HFFc6 (cell line): Measurements from ENCODE around the gene DENND1A. TPM values are rescaled to one million over a fixed set of nuclear protein-coding genes. Genes with fewer than 3 reads are reported as not detected.

Source experiments
- DNase-seq: peaks from one replicate; pipeline ENCODE4 v3.0.0-alpha.2; 2018
- H3K27ac Mint-ChIP-seq: 2 replicates; pipeline ENCODE4 v1.8.0; 2020; ENCODE audit warnings: mild to moderate bottlenecking, mixed read lengths
- H3K27me3 Mint-ChIP-seq: 2 replicates; pipeline ENCODE4 v1.8.0; 2021; ENCODE audit warnings: mild to moderate bottlenecking, moderate library complexity, mixed read lengths; ENCODE audit not compliant: insufficient read depth
- H3K36me3 Mint-ChIP-seq: 2 replicates; pipeline ENCODE4 v1.8.0; 2021; ENCODE audit warnings: low read depth, mixed read lengths
- H3K4me1 Mint-ChIP-seq: 2 replicates; pipeline ENCODE4 v1.8.0; 2020; ENCODE audit warnings: low read depth, mixed read lengths
- H3K4me3 Mint-ChIP-seq: 2 replicates; pipeline ENCODE4 v1.8.0; 2020; ENCODE audit warnings: mild to moderate bottlenecking, moderate library complexity, mixed read lengths
- H3K9me3 Mint-ChIP-seq: 2 replicates; pipeline ENCODE4 v1.8.0; 2020; ENCODE audit warnings: mild to moderate bottlenecking, mixed read lengths
- total RNA-seq, 6 experiments: library from RNA; stranded (reverse); fragmentation: NEBNext Ultra II Directional; extraction: Animal tissue kit (Norgen Biotek cat#: 25700); gene quantifications; 2 replicates in 1 of 6; 3 replicates in 5 of 6; pipeline ENCODE4 v1.2.3, GENCODE V29; 2021
- TF ChIP-seq, protein P1 (sequence below): fragments of 200-600 bp; sonication (generic); IDR thresholded peaks from 2 replicates; pipeline ENCODE4 v1.5.0; 2021; ENCODE audit warnings: antibody characterized with exemption, mild to moderate bottlenecking

DENND1A gene
- total RNA-seq, 6 experiments from 2014 or later = 25.4 to 38.3 (median 30.3) TPM

DNA sequence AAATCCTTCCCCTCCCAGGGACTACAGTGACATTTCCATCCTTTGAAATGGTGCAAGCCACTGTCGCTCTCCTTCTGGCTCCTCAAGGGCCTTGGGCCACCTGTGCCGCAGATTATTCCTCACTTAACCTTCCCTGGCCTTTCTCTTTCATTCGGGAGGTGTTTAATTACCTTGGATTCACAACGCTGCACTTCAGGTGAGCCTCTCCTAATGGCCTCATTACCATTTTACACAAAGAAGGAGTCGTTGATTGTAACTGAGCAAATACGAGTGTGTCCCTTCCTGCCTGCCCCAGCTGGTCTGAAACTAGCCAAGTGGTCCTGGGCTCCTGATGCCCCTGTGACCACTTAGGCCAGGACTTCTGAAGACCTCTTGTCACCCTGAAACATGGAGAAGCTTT, 368.9 kb downstream of the DENND1A start:
- DNase-seq = no peak
- H3K4me3 Mint-ChIP-seq = no peak overlapping the region
- H3K27ac Mint-ChIP-seq = no peak overlapping the region
- H3K9me3 Mint-ChIP-seq = no peaks in the 10 kb centered on the region
- peaks cover 33% of the 10 kb centered on the region for H3K4me1 Mint-ChIP-seq
- peaks cover 31% of the 10 kb centered on the region for H3K36me3 Mint-ChIP-seq
- TF ChIP-seq, protein P1, sequence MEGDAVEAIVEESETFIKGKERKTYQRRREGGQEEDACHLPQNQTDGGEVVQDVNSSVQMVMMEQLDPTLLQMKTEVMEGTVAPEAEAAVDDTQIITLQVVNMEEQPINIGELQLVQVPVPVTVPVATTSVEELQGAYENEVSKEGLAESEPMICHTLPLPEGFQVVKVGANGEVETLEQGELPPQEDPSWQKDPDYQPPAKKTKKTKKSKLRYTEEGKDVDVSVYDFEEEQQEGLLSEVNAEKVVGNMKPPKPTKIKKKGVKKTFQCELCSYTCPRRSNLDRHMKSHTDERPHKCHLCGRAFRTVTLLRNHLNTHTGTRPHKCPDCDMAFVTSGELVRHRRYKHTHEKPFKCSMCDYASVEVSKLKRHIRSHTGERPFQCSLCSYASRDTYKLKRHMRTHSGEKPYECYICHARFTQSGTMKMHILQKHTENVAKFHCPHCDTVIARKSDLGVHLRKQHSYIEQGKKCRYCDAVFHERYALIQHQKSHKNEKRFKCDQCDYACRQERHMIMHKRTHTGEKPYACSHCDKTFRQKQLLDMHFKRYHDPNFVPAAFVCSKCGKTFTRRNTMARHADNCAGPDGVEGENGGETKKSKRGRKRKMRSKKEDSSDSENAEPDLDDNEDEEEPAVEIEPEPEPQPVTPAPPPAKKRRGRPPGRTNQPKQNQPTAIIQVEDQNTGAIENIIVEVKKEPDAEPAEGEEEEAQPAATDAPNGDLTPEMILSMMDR = no peak
- H3K27me3 Mint-ChIP-seq = no peaks in the 10 kb centered on the region; the same call in 1 of the 2 replicates

DNA sequence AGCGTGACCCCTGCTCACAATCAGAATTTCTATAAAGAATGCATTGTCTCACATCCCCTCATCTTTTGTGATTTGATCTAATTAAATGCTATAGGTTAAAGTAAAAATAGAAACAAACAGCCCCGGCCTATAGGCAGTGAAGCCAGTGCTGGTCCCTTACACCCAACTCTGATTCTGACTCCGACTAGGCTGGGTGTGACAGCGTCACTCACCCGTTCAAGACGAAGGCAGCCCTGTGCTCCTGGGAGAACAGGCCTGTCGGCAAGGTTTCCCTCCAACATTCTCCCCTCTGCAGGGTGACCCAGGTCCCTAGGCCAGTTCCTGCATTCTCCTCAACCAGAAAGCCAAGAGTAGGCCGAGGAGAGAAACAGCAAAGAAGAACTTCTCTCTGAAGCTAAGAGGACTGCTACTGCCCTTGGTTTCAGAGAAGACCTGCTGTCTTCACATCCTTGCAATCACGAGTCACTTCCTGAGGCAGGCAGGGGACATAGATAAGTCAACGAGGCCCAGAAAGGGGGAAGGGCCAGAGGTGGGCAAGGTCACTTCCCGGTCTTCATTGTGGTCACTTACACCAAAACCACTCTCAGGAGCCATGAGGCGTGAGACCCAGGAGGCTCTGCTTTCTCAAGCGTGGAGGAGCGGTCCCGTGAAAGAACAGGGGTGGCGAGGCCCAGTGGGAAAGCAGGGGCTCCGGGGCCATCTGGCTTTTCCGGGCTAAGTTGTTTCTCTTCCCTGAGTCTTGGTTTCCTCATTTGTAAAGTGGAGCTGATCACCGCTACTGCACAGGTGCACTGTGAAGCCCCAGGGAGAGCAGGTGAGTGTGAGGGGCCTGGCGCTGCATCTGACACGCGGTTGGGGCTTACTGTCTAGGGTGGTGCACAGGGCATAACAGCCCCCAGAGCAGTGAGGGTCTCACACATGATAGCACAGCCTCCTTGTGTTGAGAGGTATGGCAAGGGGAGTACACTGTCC, 373.2 kb downstream of the DENND1A start:
- peaks cover 29% of the 10 kb centered on the region for H3K36me3 Mint-ChIP-seq
- no peak for DNase-seq
- TF ChIP-seq, protein P1 = no peak
- no peaks in the 10 kb centered on the region for H3K9me3 Mint-ChIP-seq
- peaks cover 13% of the 10 kb centered on the region for H3K4me1 Mint-ChIP-seq
- H3K27ac Mint-ChIP-seq = no peak overlapping the region
- no peak overlapping the region for H3K4me3 Mint-ChIP-seq
- no peaks in the 10 kb centered on the region; the same call in 1 of the 2 replicates for H3K27me3 Mint-ChIP-seq

DNA sequence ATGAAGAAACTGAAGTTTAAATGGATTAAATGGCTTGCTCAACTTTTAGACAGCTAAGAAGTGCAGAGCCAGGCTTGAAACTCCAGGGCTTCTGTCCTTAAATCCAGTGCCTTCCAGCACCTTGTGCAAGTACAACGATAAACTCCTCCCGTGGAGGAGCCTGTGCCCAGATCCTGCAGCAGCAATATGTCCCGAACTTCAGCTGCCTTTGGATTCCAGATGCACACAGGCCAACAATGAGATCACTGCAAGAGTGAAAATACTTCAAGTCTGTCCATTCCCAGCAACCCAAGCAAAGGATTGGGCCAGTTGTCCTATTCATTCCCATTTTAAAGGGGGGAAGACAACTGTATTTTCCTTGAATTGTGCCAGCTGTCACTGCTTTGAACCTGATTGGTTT, 374.3 kb downstream of the DENND1A start:
- DNase-seq = no peak
- Mint-ChIP-seq H3K27ac (no peak overlapping the region), H3K27me3 (peaks cover 3% of the 10 kb centered on the region), H3K36me3 (peaks cover 21% of the 10 kb centered on the region), H3K9me3 (no peaks in the 10 kb centered on the region), H3K4me1 (peaks cover 11% of the 10 kb centered on the region; the same call in 1 of the 2 replicates), H3K4me3 (no peak overlapping the region)
- TF ChIP-seq, protein P1 = no peak

GRCh38 chr9:123552530-123552929, 377.4 kb downstream of the DENND1A start:
- Mint-ChIP-seq H3K27me3 (peaks cover 3% of the 10 kb centered on the region), H3K4me1 (peaks cover 17% of the 10 kb centered on the region), H3K27ac (no peak overlapping the region), H3K9me3 (no peaks in the 10 kb centered on the region), H3K4me3 (no peak overlapping the region), H3K36me3 (peaks cover 16% of the 10 kb centered on the region)
- DNase-seq = no peak
- TF ChIP-seq, protein P1 = no peak

DNA sequence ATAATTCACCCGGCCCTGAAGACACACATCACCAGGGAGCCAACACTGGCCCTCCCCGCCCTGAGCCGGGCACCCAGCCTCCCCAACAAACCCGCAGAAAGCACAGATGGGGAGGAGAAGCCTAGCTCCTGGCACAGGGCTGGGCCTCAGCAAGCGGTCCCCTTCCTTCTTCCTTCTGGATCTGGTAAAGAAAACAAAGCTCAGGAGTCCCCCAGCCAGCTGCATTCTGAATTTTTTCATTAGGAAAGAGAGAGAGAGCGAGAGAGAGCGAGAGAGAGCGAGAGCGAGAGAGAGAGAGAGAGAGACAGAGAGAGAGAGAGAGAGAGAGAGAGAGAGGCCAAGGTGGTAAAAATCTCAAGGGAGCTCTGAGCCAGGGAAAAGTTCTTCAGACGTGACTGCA, 378.2 kb downstream of the DENND1A start:
- DNase-seq = no peak
- H3K4me3 Mint-ChIP-seq = no peak overlapping the region
- H3K27ac Mint-ChIP-seq = no peak overlapping the region
- no peaks in the 10 kb centered on the region for H3K9me3 Mint-ChIP-seq
- H3K36me3 Mint-ChIP-seq = peaks cover 12% of the 10 kb centered on the region
- TF ChIP-seq, protein P1 = no peak
- H3K4me1 Mint-ChIP-seq = peaks cover 13% of the 10 kb centered on the region
- peaks cover 3% of the 10 kb centered on the region for H3K27me3 Mint-ChIP-seq
